IPS-18c (cell line): ENCODE results near the gene CSF2.
"Not testable (repeated sequence)": the region's sequence is repeated elsewhere in the genome, so short reads cannot be mapped to it uniquely, and the experiment has no call there.

ENCODE experiments used
- H3K4me3 ChIP-seq: 2 replicates; pipeline ENCODE4 v1.7.0; 2013; ENCODE audit warnings: low read depth, mild to moderate bottlenecking, low read length, moderate library complexity; ENCODE audit not compliant: insufficient read depth
- H3K9me3 ChIP-seq: one replicate; pipeline ENCODE4 v1.6.1; 2013; ENCODE audit warnings: mild to moderate bottlenecking, low read length, moderate library complexity; ENCODE audit not compliant: control insufficient read depth, insufficient read depth

The CSF2 gene

GRCh38 chr5:132112111-132112510, 38.5 kb downstream of the CSF2 start:
- Histone ChIP-seq H3K4me3 (no peak overlapping the region), H3K9me3 (no peaks in the 10 kb centered on the region)

- H3K9me3 ChIP-seq, result no peaks in the 10 kb centered on the region
- H3K4me3 ChIP-seq, result no peak overlapping the region
These were observed 40.8 kb downstream of the CSF2 start for GRCh38 chr5:132114150-132115121.

DNA sequence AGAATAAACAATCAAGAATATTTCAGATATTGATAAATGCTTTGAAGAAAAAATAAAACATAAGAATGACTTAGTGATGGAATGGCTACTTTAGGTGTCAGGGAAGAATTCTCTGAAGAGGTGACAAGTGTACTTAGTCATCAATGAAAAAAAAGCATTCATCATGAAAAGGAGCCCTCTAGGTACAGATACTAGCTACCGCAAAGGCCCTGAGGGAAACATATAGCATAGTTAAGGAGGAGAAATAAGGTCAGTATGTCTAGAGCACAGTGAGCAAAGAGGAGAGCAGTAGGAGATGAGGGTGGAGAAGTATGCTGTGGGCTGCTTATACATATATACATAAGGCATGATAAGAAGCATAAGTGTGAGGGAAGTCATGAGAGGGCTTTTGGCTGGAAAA, 41.8 kb downstream of the CSF2 start:
- no peaks in the 10 kb centered on the region for H3K9me3 ChIP-seq
- H3K4me3 ChIP-seq, result no peak overlapping the region

DNA sequence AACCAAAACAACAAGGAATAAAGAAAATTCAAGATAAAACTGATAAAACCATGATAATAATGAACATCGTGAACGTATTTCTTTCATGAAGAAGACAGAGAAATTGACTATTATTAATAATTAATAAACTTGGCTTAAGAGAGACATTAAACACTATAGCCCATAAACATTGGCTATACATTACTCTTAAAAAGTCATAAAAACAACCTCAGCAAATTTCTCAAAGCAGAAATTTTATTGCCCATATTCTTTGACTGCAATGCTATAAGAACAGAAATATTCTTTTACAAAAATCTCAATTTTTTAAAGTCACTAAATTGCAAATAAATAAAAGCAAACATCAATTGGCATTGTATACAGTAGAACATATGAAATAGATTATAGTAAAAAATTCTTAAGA, 42.5 kb downstream of the CSF2 start:
- H3K4me3 ChIP-seq, result no peak overlapping the region
- H3K9me3 ChIP-seq, result no peaks in the 10 kb centered on the region

DNA sequence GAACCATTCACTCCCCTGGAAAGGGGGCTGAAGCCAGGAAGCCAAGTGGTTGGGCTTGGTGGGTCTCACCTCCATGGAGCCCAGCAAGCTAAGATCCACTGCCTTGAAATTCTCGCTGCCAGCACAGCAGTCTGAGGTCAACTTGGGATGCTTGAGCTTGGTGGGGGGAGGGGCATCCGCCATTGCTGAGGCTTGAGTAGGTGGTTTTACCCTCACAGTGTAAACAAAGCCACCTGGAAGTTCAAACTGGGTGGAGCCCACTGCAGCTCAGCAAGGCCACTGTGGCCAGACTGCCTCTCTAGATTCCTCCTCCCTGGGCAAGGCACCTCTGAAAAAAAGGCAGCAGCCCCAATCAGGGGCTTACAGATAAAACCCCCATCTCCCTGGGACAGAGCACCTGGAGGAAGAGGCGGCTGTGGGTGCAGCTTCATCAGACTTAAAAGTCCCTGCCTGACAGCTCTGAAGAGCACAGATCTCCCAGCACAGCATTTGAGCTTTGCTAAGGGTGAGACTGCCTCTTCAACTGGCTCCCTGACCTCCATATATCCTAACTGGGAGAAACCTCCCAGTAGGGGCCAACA, 43.4 kb downstream of the CSF2 start:
- not testable (repeated sequence) for H3K9me3 ChIP-seq, H3K4me3 ChIP-seq

- not testable (repeated sequence) for H3K4me3 ChIP-seq, H3K9me3 ChIP-seq
These were observed 47.1 kb downstream of the CSF2 start for GRCh38 chr5:132120717-132121116.

DNA sequence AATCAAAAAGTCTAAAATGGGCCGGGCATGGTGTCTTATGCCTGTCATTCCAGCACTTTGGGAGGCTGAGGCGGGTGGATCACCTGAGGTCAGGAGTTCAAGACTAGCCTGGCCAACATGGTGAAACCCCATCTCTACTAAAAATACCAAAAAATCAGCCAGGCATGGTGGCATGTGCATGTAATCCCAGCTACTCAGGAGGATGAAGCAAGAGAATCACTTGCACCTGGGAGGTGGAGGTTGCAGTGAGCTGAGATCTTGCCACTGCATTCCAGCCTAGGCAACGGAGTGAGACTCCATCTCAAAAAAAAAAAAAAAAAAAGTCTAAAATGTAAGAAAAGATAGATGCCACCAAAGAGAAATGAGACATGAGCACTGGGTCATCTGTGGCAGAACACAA, 49.4 kb downstream of the CSF2 start:
- not testable (repeated sequence) for H3K9me3 ChIP-seq, H3K4me3 ChIP-seq

- not testable (repeated sequence) for H3K4me3 ChIP-seq, H3K9me3 ChIP-seq
These were observed 50.0 kb downstream of the CSF2 start for GRCh38 chr5:132123578-132123977.
